ENCODE data around the gene BLACAT1.

DNA sequence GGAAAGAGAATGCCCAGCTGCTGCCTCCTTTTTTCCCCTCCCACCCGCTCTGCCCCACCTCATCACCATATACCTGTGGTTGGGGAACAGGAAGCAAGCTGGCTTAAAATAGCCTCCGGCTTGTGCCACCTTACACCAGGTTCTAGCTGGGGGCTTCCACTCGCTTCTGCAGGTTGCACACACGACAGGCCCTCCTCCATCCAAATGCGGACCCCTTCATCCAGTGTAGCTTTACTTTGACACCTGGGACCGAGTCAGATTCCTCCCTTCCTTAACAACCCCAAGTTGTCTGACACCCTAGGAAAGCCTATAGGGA, 14.6 kb downstream of the BLACAT1 start:
- TF ChIP-seq, protein P1, sequence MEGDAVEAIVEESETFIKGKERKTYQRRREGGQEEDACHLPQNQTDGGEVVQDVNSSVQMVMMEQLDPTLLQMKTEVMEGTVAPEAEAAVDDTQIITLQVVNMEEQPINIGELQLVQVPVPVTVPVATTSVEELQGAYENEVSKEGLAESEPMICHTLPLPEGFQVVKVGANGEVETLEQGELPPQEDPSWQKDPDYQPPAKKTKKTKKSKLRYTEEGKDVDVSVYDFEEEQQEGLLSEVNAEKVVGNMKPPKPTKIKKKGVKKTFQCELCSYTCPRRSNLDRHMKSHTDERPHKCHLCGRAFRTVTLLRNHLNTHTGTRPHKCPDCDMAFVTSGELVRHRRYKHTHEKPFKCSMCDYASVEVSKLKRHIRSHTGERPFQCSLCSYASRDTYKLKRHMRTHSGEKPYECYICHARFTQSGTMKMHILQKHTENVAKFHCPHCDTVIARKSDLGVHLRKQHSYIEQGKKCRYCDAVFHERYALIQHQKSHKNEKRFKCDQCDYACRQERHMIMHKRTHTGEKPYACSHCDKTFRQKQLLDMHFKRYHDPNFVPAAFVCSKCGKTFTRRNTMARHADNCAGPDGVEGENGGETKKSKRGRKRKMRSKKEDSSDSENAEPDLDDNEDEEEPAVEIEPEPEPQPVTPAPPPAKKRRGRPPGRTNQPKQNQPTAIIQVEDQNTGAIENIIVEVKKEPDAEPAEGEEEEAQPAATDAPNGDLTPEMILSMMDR (IDR thresholded peaks at IDR 0.05): no peak
- TF ChIP-seq POLR2A (IDR thresholded peaks at IDR 0.05) (peak; percentile 55), EP300 (IDR thresholded peaks at IDR 0.05; ENCODE audit: low read depth) (no peak)

Measured in transverse colon (tissue), 3 donors.